GM12865 (cell line): ENCODE results near the gene PLS3.
"Not testable (repeated sequence)": the region's sequence is repeated elsewhere in the genome, so short reads cannot be mapped to it uniquely, and the experiment has no call there.

Source experiments
- DNase-seq: peaks from one replicate; pipeline ENCODE4 v3.0.0; 2010; ENCODE audit warnings: low read depth
- H3K4me3 ChIP-seq: 2 replicates; pipeline ENCODE4 v1.5.1; 2011; ENCODE audit warnings: mild to moderate bottlenecking, low read depth, low read length, control low read depth
- TF ChIP-seq, protein P1 (sequence below): IDR thresholded peaks from 2 replicates; pipeline ENCODE4 v1.5.1; 2011; ENCODE audit warnings: low read length, control low read depth, low read depth, inconsistent platforms; ENCODE audit not compliant: insufficient read depth; ENCODE audit errors: missing control alignments

Gene PLS3

DNA sequence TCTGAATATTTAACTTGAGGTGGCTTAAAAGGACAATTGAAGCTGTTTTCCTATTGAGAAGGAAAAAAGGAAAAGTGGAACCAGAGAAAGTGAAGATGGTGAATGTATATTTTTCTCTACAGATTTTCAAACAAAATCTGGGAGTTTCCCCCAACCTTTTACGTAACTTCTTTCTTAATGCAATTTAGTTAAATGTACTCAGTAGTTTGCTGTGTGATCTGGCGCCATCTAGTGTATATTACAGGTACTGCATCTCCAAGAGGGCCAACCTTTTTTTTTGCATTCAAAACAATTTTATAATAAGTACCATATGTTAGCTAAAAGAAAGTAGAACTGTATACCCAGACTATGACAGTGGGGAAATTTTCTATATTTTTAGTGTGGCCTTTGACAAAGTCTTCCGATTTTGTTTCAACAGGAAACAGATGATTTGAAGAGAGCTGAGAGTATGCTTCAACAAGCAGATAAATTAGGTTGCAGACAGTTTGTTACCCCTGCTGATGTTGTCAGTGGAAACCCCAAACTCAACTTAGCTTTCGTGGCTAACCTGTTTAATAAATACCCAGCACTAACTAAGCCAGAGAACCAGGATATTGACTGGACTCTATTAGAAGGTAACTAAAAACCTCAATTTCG lies 82.0 kb downstream of the PLS3 start:
- DNase-seq: peak; percentile 70
- TF ChIP-seq, protein P1, sequence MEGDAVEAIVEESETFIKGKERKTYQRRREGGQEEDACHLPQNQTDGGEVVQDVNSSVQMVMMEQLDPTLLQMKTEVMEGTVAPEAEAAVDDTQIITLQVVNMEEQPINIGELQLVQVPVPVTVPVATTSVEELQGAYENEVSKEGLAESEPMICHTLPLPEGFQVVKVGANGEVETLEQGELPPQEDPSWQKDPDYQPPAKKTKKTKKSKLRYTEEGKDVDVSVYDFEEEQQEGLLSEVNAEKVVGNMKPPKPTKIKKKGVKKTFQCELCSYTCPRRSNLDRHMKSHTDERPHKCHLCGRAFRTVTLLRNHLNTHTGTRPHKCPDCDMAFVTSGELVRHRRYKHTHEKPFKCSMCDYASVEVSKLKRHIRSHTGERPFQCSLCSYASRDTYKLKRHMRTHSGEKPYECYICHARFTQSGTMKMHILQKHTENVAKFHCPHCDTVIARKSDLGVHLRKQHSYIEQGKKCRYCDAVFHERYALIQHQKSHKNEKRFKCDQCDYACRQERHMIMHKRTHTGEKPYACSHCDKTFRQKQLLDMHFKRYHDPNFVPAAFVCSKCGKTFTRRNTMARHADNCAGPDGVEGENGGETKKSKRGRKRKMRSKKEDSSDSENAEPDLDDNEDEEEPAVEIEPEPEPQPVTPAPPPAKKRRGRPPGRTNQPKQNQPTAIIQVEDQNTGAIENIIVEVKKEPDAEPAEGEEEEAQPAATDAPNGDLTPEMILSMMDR: peak; percentile 51

DNA sequence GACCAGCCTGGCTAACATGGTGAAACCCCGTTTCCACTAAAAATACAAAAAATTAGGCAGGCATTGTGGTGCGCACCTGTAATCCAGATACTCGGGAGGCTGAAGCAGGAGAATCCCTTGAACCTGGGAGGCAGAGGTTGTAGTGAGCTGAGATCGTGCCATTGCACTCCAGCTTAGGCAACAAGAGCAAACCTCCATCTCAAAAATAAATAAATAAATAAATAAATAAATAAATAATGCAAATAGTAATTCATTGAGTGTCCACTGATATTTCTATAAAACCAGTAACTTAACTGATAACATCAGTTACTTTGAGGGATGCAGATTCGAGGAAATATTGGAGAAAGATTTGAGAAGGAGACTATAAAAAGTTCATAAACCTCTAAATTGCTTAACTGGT lies 83.4 kb downstream of the PLS3 start:
- not testable (repeated sequence) for H3K4me3 ChIP-seq

More for the DNA sequence above, 82.0 kb downstream of the PLS3 start:
- H3K4me3 ChIP-seq: no peak overlapping the region

DNA sequence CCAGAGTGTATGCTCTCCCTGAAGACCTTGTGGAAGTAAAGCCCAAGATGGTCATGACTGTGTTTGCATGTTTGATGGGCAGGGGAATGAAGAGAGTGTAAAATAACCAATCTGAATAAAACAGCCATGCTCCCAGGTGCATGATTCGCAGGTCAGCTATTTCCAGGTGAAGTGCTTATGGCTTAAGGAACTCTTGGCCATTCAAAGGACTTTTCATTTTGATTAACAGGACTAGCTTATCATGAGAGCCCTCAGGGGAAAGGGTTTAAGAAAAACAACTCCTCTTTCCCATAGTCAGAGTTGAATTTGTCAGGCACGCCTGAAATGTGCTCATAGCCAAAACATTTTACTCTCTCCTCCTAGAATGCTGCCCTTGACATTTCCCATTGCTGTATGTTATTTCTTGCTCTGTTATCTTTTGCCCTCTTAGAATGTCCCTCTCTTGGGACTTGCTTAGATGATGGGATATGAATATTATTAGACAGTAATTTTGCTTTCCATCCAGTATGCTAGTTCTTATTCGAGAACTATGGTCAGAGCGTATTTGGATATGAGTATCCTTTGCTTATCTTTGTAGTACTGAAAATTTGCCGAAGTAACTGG lies 88.6 kb downstream of the PLS3 start:
- TF ChIP-seq, protein P1: no peak
- no peak overlapping the region for H3K4me3 ChIP-seq
- DNase-seq: no peak

More for the DNA sequence above, 83.4 kb downstream of the PLS3 start:
- not testable (repeated sequence) for DNase-seq

DNA sequence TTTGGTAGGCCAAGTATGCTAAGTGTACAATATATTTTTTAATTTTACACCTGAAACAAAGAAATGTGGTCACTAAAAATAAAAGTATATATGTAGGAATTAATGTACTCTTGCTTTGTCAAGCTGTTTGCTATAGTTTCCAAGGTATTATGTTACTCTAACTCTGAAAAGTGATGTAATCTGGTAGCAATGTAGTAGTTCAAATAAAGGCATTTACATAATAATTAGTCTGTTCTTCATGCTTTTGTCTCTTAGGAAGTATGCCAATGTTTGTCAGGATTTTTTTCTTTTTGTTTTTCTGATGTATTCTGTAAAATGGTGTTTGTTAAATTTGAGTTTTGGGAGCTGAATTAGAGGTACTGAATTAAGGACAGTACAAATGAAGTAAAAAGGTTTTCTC lies 89.5 kb downstream of the PLS3 start:
- DNase-seq: no peak
- no peak overlapping the region for H3K4me3 ChIP-seq
- TF ChIP-seq, protein P1: no peak

DNA sequence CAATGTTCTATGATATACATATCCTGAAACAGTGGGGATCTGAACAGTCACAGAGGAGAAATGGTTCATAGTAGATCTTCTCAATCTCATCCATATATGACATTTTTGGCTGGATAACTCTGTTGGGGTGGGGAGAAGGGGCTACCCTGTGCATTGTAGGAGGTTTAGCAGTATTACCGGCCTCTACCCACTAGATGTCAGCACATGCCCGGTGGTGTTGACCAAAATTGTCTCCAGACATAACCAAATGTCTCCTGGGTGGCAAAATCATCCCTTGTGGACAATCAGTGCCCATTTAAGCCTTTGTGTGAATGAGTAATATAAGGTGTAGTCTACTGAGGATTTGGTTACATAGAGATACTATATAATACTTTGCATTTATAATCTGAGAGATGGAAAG lies 89.9 kb downstream of the PLS3 start:
- TF ChIP-seq, protein P1: peak; percentile 51
- DNase-seq: peak; percentile 44
- H3K4me3 ChIP-seq: no peak overlapping the region

DNA sequence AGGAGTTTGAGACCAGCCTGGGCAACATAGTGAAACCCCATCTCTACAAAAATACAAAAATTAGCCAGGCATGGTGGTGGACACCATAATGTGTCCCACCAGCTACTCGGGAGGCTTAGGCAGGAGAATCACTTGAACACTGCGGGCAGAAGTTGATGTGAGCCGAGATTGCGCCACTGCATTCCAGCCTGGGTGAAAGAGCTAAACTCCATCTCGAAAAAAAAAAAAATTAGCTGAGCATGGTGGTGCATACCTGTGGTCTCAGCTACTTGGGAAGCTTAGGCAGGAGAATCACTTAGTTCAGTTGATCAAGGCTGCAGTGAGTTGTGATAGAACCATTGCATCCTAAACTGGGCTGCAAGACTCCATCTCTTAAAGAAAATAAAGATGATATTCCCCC lies 91.2 kb downstream of the PLS3 start:
- no peak overlapping the region for H3K4me3 ChIP-seq
- TF ChIP-seq, protein P1: no peak
- DNase-seq: no peak

DNA sequence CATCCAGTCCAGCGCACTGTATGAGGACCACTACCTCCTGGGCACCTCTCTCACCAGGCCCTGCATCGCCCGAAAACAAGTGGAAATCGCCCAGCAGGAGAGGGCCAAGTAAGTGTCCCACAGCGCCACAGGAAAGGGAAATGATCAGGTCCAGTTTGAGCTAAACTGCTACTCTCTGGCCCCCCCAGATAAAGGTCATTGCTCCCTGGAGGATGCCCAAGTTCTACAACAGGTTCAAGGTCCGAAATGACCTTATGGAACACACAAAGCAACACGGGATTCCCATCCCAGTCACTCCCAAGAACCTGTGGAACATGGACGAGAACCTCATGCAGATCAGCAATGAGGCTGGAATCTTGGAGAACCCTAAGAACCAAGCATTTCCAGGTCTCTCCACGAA lies 104.1 kb downstream of the PLS3 start:
- DNase-seq: no peak
- TF ChIP-seq, protein P1: no peak
- no peak overlapping the region for H3K4me3 ChIP-seq
